Body of pancreas (tissue), 4 donors: ENCODE measurements around the gene NECTIN1. TPM values are rescaled to one million over a fixed set of nuclear protein-coding genes. Genes with fewer than 3 reads are reported as not detected.

ENCODE experiments used
- ATAC-seq: fragments of 150-250 bp; one replicate; pipeline ENCODE4 v1.9.1; 2016
- DNase-seq, 4 donors: peaks; one replicate each; pipeline ENCODE4 v3.0.0-alpha.2; 2019
- H3K27ac ChIP-seq, 4 donors: fragments of 200-600 bp; sonication (generic); 1 replicate in 3 of 4; 2 replicates in 1 of 4; pipeline versions ENCODE4 v1.5.1 to v1.6.1; 2016 to 2019; ENCODE audit warnings: mild to moderate bottlenecking in 1 of 4, mixed read lengths in 1 of 4, moderate library complexity in 1 of 4
- H3K27me3 ChIP-seq, 2 donors: fragments of 200-600 bp; sonication (generic); one replicate each; pipeline ENCODE4 v1.6.0; 2016; ENCODE audit warnings: mild to moderate bottlenecking in 1 of 2
- H3K36me3 ChIP-seq, 2 donors: fragments of 200-600 bp; sonication (generic); replicated peaks in 1 of 2; 2 replicates each; pipeline ENCODE4 v1.5.1; 2016; ENCODE audit warnings: low read depth in 2 of 2; ENCODE audit not compliant: insufficient read depth in 1 of 2
- H3K4me1 ChIP-seq: fragments of 200-600 bp; sonication (generic); one replicate; pipeline ENCODE4 v1.6.0; 2016
- H3K4me3 ChIP-seq, 2 donors: fragments of 200-600 bp; sonication (generic); 1 replicate in 1 of 2; 2 replicates in 1 of 2; pipeline ENCODE4 v1.5.1; 2016 to 2019
- H3K9me3 ChIP-seq, 3 donors: fragments of 200-600 bp; sonication (generic); 1 replicate in 2 of 3; 2 replicates in 1 of 3; pipeline ENCODE4 v1.5.1; 2016
- POLR2A ChIP-seq, 3 donors: fragments of 450-650 bp; IDR thresholded peaks; one replicate each; pipeline ENCODE4 v1.6.1; 2016; ENCODE audit warnings: antibody characterized with exemption in 3 of 3, mild to moderate bottlenecking in 2 of 3
- WGBS, 2 donors: methylation state at CpG; one replicate each; pipeline ENCODE4 v1.1.5; 2017; 5-methylcytosine and 5-hydroxymethylcytosine counted together
- intact Hi-C: fragments of 100-400 bp; cut with DNase I; formaldehyde crosslinking; loops from one replicate; pipeline ENCODE4 v1.15.1; 2023
- total RNA-seq, 2 donors: library from RNA; depleted of rRNA; stranded (reverse); fragments of >200 nt; gene quantifications; one replicate each; pipeline ENCODE4 v1.1.0, GENCODE V29; 2016
- TF ChIP-seq, protein P1 (sequence below), 7 experiments: fragments of 450-650 bp in 4 of 7; fragments of 200-600 bp in 3 of 7; sonication (generic) in 3 of 7; IDR thresholded peaks; one replicate each; pipeline ENCODE4 v1.5.1; 2016 to 2019; ENCODE audit warnings: antibody characterized with exemption in 7 of 7

The NECTIN1 gene
- total RNA-seq, 2 donors from 2014 or later = 7.3 to 31.6 TPM

- peaks cover 0 to 12% of the 10 kb centered on the region in 2 donors for H3K36me3 ChIP-seq
- ATAC-seq (no peak), DNase-seq (no peak)
- WGBS, 2 donors = 93 to 96% methylated on average over 17 to 21 of the region's 21 CpGs
- H3K4me1 ChIP-seq = peaks cover 18% of the 10 kb centered on the region
- intact Hi-C loops = no loop called here
- H3K27me3 ChIP-seq = no peaks in the 10 kb centered on the region
- H3K4me3 ChIP-seq = no peak overlapping the region
- H3K27ac ChIP-seq = no peak overlapping the region
- H3K9me3 ChIP-seq = no peaks in the 10 kb centered on the region
- TF ChIP-seq POLR2A (IDR thresholded peaks at IDR 0.05) = no peak
- TF ChIP-seq, protein P1, sequence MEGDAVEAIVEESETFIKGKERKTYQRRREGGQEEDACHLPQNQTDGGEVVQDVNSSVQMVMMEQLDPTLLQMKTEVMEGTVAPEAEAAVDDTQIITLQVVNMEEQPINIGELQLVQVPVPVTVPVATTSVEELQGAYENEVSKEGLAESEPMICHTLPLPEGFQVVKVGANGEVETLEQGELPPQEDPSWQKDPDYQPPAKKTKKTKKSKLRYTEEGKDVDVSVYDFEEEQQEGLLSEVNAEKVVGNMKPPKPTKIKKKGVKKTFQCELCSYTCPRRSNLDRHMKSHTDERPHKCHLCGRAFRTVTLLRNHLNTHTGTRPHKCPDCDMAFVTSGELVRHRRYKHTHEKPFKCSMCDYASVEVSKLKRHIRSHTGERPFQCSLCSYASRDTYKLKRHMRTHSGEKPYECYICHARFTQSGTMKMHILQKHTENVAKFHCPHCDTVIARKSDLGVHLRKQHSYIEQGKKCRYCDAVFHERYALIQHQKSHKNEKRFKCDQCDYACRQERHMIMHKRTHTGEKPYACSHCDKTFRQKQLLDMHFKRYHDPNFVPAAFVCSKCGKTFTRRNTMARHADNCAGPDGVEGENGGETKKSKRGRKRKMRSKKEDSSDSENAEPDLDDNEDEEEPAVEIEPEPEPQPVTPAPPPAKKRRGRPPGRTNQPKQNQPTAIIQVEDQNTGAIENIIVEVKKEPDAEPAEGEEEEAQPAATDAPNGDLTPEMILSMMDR (IDR thresholded peaks at IDR 0.05) = no peak
Observed at GRCh38 chr11:119678351-119678750, 50.6 kb downstream of the NECTIN1 start.

DNA sequence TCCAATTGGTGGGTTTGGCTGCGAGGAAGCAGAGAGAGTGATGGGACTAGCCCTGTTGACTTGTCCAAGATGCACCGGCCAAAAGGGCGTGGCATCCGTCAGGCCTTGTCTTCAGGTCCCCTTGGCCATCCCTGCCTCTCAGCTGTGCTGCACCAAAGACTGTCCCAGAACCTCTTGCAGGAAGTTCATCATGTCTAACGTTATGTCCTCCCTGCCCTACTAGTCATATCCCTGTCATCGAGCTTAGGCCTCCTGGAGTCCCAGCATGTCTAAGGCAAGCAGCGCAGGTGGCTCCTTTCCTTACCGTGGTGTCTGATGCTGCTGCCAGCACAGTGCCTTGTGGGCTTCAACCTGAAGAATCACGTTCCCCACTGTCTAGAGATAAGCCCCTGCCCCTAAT is 51.2 kb downstream of the NECTIN1 start:
- H3K9me3 ChIP-seq = no peaks in the 10 kb centered on the region
- H3K4me3 ChIP-seq = no peak overlapping the region
- 93 to 100% methylated on average over 4 to 9 of the region's 9 CpGs for WGBS, 2 donors
- peaks cover 18% of the 10 kb centered on the region for H3K4me1 ChIP-seq
- H3K27me3 ChIP-seq = no peaks in the 10 kb centered on the region
- intact Hi-C loops = no loop called here
- H3K27ac ChIP-seq = no peak overlapping the region
- ATAC-seq = no peak
- DNase-seq = no peak
- peaks cover 0 to 12% of the 10 kb centered on the region in 2 donors for H3K36me3 ChIP-seq
- no peak for TF ChIP-seq POLR2A (IDR thresholded peaks at IDR 0.05)
- TF ChIP-seq, protein P1 (IDR thresholded peaks at IDR 0.05) = no peak

GRCh38 chr11:119676461-119677020 is 52.5 kb downstream of the NECTIN1 start:
- no peak for DNase-seq
- Histone ChIP-seq H3K36me3 (peaks cover 0 to 12% of the 10 kb centered on the region in 2 donors), H3K27me3 (no peaks in the 10 kb centered on the region), H3K4me3 (no peak overlapping the region), H3K27ac (no peak overlapping the region), H3K9me3 (no peaks in the 10 kb centered on the region), H3K4me1 (peaks cover 14% of the 10 kb centered on the region)
- intact Hi-C loops = no loop called here
- no peak for ATAC-seq
- TF ChIP-seq POLR2A (IDR thresholded peaks at IDR 0.05) = no peak
- TF ChIP-seq, protein P1 (IDR thresholded peaks at IDR 0.05) = no peak
- WGBS, 2 donors = 83 to 92% methylated on average over 10 of the region's 10 CpGs

GRCh38 chr11:119673759-119674336 is 55.2 kb downstream of the NECTIN1 start:
- DNase-seq = peak in 2 of 4 donors; percentile 30 to 40
- peaks cover 6% of the 10 kb centered on the region for H3K4me1 ChIP-seq
- no peaks in the 10 kb centered on the region for H3K9me3 ChIP-seq
- ATAC-seq = no peak
- TF ChIP-seq POLR2A (IDR thresholded peaks at IDR 0.05) = no peak
- TF ChIP-seq, protein P1 (IDR thresholded peaks at IDR 0.05) = peak in 1 of 7 experiments; percentile 8
- H3K27me3 ChIP-seq = no peaks in the 10 kb centered on the region
- H3K27ac ChIP-seq = no peak overlapping the region
- intact Hi-C loops = no loop called here
- H3K36me3 ChIP-seq = peaks cover 0 to 12% of the 10 kb centered on the region in 2 donors
- 69 to 73% methylated on average over 9 to 15 of the region's 15 CpGs for WGBS, 2 donors
- H3K4me3 ChIP-seq = no peak overlapping the region
